Stimulated activated CD8-positive, alpha-beta memory T cell treated with anti-CD3 and anti-CD28 coated beads, Interleukin-15, amount 100 ng/mL, for 4 hours (primary cell): Measurements from ENCODE around the gene SENP3.

Experiments used
- DNase-seq, 2 donors: peaks; one replicate each; pipeline ENCODE4 v3.0.0-alpha.2; 2020; ENCODE audit warnings: low read depth in 2 of 2

The SENP3 gene

DNA sequence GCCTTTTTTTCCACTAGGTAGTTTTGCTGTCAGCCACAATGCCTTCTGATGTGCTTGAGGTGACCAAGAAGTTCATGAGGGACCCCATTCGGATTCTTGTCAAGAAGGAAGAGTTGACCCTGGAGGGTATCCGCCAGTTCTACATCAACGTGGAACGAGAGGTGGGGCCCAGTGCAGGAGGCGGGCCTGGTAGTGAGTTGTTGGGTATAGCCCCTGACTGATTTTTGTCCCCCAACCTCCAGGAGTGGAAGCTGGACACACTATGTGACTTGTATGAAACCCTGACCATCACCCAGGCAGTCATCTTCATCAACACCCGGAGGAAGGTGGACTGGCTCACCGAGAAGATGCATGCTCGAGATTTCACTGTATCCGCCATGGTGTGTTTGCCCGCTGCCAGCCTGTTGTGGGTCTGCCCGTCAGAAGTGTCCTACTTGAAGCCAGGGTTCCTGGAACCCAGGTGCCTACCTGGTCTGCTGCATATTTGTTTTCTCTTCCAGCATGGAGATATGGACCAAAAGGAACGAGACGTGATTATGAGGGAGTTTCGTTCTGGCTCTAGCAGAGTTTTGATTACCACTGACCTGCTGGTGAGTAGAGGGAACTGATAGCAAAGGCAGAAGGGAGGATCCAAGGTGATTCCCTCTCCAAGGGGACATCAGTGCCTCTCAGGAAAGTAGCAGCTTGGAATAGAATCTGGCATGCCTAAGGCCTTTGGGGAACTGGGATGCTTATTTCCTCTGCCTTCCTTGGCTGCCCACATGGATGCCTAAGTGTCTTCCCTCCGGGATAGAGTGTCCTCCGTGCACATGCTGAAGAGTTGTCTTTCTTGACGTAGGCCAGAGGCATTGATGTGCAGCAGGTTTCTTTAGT is 15.8 kb downstream of the SENP3 start:
- DNase-seq, result no peak

DNA sequence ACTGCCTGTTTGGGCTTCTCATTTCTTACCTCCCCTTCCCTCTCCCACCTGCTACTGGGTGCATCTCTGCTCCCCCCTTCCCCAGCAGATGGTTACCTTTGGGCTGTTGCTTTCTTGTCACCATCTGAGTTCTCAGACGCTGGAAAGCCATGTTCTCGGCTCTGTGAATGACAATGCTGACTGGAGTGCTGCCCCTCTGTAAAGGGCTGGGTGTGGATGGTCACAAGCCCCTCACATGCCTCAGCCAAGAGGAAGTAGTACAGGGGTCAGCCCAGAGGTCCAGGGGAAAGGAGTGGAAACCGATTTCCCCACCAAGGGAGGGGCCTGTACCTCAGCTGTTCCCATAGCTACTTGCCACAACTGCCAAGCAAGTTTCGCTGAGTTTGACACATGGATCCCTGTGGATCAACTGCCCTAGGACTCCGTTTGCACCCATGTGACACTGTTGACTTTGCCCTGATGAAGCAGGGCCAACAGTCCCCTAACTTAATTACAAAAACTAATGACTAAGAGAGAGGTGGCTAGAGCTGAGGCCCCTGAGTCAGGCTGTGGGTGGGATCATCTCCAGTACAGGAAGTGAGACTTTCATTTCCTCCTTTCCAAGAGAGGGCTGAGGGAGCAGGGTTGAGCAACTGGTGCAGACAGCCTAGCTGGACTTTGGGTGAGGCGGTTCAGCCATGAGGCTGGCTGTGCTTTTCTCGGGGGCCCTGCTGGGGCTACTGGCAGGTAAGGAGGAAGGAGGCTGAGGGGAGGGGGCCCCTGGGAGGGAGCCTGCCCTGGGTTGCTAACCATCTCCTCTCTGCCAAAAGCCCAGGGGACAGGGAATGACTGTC is 17.5 kb downstream of the SENP3 start, which contains the start of gene CD68:
Gene CD68, plus strand, starts transcription at position 638 of the 833 bp plus-strand sequence. Its CDS starts 40 bp downstream, at position 678.
- DNase-seq, result peak; percentile 45 to 62

DNA sequence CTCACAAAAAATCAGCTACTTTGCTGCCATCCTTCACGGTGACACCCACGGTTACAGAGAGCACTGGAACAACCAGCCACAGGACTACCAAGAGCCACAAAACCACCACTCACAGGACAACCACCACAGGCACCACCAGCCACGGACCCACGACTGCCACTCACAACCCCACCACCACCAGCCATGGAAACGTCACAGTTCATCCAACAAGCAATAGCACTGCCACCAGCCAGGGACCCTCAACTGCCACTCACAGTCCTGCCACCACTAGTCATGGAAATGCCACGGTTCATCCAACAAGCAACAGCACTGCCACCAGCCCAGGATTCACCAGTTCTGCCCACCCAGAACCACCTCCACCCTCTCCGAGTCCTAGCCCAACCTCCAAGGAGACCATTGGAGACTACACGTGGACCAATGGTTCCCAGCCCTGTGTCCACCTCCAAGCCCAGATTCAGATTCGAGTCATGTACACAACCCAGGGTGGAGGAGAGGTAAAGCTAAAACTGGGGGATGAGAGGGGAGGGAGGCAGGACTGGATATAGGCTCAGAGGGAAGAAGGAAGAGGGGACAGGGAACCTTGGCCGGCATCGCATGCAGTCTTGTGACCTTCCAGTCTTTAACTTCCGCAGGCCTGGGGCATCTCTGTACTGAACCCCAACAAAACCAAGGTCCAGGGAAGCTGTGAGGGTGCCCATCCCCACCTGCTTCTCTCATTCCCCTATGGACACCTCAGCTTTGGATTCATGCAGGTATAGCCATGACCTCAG is 18.3 kb downstream of the SENP3 start:
- DNase-seq, result no peak

DNA sequence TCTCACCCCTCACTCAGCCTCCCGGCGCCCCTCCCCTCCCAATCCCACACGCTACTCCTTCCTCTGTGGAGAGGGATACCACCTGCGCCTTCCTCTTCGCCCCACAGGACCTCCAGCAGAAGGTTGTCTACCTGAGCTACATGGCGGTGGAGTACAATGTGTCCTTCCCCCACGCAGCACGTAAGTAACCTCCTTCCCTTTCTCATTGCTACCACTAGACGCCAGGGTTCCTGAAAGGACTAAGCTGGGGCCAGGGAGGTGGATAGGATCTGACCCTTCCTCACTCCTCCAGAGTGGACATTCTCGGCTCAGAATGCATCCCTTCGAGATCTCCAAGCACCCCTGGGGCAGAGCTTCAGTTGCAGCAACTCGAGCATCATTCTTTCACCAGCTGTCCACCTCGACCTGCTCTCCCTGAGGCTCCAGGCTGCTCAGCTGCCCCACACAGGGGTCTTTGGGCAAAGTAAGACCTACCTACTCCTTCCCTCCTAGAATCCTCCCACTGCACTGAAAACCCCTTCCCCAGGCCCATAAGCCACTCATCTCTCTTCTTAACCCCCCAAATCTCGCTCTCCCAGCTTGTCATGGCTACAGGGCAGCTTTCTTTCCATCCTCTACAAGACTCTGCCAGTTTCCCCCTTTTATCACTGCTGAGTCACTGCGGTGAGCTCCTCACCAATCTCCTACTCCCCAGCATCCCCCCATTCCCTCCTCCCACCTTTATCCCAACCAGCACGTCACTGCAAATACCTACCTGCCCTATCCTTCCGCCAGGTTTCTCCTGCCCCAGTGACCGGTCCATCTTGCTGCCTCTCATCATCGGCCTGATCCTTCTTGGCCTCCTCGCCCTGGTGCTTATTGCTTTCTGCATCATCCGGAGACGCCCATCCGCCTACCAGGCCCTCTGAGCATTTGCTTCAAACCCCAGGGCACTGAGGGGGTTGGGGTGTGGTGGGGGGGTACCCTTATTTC is 19.2 kb downstream of the SENP3 start:
- no peak for DNase-seq

DNA sequence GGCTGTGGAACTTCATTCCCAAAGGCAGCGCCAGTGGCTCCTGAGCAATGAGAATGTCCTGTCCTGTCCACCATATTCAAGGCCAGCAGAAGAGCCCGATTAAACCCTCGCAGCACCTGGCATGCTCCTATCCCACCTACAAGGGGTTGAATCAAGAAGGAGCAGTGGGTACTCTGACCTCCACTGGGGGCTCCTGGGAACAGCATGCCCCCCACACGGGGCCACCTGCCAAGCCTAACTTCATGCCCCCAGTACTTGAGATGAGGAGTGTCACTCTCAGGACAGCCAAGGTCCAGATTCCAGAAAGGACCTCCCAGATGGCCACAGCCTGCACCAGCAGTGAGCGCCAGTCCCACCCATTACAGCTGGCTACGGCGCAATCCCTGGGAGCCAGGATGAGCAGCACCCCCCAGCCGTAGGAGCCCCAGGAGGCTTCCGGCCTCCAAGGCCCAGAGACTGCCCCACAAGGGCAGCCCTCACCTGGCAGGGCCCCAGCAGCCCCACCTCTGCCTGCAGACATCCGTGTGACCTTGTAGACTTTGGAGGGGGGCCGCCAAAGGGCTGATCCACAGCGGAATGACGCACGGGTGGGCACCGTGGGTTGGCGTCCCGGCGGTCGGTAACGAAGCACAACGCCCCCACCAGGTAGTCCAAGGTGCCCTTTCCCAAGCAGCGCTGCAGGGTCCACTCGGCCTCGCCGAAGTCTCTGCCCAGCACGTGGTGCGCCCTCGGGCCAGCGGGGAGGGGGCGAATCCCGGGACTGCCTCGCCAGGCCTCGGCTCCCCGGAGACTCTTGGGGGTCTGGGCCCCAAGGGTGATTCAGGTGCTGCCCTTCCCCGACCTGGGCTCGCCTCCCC is 20.9 kb downstream of the SENP3 start:
- DNase-seq, result no peak

DNA sequence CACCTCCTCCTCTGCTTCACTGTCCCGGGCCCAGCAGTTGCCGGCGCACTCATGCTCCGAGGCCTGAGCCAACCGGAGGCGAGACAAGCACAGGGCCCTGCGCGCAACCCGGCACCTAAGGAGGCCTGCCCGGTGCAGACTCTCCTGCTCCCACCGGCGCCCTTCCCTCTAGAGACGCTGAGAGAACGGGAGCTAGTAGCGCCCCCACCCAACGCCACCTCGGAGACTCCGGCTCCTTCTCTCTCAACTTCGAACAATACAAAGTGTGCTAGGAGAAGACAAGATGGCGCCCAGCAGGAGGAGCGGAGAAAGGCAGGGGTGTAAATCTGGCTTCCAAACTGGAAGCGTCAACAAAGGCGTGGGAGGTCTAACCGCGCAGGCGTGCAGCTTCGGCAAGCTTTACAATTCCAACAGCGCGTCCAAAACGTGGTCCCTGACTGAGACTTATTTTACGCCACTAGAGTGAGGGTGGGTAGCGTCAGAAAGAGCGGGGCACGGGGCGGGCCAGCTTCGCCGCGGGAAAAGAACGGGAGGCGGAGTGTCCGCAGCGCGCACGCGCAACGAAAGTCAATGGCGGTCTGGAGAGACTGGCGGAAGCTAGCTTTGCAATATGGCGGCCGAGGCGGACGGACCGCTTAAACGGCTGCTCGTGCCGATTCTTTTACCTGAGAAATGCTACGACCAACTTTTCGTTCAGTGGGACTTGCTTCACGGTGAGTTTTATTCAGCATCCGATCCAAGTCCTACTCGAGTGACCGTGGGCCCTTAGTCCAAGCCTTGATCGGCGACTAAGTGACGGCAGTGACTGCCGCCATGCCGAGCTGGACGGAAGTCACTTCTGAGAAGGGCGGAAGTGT is 21.8 kb downstream of the SENP3 start, which contains the start of gene MPDU1:
Gene MPDU1, plus strand, starts transcription at position 600 of the 857 bp plus-strand sequence. Its CDS starts 11 bp downstream, at position 611.
- DNase-seq, result peak; percentile 87 to 89

DNA sequence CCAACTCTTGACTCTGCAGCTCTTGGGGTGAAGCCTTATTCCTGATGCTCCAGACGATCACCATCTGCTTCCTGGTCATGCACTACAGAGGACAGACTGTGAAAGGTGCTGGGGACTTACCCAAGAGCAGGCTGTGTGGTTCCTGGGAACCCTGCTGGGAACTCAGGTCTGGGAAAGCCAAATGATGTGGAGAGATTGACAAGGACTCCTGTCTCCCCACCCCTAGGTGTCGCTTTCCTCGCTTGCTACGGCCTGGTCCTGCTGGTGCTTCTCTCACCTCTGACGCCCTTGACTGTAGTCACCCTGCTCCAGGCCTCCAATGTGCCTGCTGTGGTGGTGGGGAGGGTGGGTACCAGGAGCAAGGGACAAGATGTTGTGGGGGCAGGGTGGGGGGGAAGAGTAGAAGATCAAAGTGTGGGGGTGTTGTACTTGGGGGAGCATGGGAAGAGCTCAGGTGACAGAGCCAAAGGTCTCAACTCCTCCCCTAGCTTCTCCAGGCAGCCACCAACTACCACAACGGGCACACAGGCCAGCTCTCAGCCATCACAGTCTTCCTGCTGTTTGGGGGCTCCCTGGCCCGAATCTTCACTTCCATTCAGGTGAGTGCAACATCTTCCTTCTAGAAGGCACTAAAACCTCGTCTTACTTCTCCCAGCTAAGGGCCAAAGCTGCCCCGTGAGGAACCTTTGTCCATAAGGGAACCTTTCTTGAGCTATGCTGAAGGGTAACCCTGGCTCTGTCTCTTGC is 25.1 kb downstream of the SENP3 start:
- DNase-seq, result no peak

DNA sequence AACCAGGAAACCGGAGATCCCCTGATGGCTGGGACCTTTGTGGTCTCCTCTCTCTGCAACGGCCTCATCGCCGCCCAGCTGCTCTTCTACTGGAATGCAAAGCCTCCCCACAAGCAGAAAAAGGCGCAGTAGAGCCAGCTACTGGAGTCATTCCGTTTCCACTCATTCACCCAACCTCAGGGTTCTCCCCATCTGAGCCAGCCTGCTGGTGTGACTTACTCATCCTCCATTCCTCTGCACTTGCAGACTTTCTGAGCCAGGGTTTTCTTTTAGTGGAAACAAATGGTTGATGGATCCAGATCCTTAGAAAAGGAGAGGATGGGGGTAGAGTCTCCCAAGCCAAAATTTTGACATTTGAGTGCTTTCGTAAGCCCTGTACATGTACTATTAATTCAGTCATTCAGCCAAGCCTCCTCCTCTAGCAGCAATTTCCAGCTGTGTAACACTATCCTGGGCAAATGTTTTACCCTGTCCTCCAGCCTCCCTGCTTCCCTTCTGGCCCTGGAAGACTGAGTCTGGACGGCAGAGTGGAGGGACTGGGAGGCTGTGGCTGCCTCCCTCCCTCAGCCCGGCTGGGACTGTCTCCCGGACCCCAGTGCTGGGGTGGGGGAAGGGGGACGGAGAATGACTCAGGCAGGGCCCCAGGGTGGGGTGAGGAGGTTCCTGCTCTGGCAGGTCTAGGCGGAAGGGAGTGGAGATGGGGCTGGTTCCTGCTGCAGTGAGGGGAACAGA is 25.9 kb downstream of the SENP3 start:
- no peak for DNase-seq

DNA sequence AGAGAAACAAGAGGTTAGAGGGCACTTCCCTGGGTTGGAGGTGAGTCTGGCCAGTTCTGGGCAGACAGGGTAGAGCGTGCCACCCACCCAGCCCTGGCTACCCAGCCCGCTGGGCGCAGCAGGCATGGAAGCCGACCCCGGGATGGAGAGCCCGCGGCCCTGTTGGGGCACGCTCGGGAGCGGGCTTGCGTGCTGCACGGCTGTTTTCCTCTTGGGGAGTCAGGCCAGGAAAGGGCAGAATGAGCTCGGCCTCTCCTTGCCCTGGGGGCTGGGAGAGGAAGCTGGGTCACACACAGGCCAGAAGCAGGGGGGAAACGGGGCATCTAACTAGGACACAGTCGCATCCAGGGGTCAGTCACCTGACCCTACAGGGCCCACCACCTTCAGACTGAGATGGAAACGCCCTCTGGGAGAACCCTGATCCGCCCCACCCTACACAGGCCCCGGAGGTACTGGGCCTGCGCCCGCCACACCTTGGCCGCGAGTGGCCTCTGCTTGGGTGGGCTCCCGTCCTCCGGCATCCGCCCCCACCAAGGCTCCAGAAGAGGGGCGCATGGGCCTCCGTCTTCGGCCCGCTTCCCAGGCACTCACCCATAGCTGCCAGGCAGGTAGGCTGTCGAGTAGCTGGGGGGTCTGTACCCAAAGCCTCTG is 27.0 kb downstream of the SENP3 start:
- no peak for DNase-seq

DNA sequence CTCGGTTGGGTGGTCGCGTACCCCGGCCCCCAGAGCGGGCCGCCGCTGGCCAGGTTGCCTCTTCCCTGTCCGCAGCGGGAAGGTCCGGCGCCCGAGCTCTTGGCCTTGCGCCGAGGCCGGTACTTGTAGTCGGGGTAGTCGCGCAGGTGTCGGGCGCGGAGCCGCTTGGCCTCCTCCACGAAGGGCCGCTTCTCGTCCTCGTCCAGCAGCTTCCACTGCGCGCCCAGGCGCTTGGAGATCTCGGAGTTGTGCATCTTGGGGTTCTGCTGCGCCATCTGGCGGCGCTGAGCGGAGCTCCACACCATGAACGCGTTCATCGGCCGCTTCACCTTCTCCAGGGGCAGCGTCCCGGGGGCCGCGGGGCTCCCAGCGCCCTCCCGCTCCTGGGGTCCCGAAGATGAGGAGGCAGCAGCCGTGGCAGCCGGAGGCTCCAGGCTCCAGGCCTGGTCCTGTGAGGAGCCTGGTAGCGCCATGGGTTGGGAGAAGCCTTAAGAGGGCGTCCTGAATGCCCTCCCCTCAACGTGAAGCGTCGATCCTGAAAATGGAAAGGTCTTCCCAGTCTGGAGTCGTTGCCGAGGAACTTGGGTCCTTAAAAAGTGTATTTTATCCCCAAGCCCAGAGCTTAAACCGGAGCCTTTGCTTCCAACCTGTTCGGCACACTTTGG is 27.6 kb downstream of the SENP3 start:
- peak in 1 of 2 donors; percentile 38 for DNase-seq

DNA sequence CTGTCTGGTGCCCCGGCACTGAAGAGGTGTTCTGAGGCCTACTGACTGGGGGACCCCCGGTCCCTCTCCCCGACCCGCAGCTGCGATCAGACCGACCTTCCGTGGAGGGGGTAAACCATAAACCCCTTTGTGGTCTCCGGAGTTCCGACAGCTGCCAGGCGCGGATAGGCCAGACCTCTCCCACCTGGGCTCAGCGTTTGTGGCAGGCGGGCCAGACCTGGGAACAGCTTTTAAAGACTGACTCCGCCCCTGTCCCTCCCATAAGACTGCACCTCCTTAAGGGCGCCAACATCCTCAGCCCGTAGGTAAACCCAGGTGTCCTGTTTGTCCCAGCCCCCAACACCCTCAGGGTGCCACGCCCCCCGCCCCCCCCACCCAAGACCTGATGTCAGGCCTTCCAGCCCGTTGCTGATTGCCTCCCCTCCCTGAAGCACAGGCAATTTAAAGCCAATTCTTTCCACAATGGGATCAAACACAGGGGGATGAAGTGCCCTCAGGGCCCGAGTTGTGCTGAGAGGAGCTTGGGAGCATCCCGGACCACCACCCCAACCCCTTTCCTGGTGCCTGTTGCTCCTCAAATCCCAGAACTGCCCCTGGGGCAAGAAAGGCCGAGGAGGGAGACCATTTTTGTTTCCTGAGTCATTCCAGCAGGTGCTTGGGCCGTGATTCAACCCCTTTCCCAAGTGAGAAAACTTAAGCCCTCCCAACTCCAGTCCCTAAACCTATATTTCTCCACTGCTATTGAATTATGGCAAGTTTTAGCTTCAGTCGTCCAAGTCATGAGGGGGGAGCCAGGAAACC is 28.4 kb downstream of the SENP3 start, which contains the start of gene SOX15:
Gene SOX15, minus strand, starts transcription at position 204 of the 801 bp plus-strand sequence. CDS start 418 bp downstream, outside the sequence.
- no peak for DNase-seq

DNA sequence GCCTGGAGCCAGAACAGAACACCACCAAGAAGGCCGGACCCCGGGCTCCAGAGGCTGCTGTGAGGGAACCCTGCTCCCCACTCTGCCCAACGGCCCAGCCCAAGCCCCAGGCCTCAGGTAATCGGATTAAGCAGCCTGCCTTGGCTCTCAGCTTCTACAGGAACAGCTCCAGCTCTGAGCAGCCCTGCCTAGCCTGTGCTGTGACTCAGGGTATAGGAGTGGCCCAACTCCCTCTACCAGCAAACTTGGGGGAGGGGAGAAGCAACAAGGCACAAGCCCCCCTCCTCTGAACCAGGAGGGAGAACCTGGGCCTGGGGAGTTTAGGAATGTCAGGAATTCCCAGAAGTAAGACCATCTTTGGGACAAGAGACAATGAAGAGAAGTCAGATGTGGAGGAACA is 29.0 kb downstream of the SENP3 start:
- no peak for DNase-seq

DNA sequence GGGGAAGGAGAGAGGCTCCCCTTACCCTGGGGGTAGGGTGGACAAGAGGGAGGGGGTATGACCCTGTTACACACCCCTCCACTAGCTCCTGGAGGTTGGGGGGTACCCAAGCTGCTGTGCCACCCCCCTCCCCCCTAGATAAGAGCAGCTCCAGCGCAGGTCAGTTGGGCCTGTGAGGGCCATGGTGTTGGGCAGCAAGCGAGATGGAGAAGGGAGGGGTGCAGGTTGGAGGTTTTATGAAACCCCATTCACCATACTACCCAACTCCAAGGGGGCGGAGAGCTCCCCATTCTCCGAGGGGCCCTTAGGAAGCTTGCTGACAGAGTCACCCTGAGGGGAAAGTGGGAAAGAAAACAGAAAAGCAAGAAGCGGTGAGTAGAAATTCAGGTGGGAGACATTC is 29.9 kb downstream of the SENP3 start:
- no peak for DNase-seq

DNA sequence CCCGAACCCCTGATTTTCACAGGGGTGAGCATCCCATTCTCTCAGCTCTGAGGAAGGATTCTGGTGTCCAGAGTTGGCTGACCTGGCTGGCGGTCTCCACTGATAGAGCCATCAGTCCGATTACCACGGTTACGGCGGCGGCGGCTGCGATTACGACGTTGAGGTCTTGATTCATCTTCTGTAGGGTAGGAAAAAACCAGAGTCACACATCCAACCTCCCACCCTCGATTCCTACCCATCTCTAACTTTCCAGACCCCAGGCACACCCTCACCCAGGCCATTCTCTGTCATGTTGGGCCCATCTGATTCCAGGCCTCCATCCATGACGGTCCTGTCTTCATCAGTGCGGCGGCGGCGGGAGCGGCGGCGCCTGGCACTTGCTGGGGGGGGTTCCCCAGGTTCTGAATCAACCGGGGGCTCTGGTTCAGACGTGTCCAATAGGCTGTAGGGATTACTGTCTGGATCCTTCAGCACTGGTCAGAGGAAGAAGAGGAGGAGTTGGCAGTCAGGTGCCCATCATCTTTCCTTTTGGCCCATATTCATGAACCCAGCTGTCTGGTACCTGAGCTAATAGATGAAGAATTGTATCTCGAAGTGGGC is 30.8 kb downstream of the SENP3 start:
- DNase-seq, result no peak

DNA sequence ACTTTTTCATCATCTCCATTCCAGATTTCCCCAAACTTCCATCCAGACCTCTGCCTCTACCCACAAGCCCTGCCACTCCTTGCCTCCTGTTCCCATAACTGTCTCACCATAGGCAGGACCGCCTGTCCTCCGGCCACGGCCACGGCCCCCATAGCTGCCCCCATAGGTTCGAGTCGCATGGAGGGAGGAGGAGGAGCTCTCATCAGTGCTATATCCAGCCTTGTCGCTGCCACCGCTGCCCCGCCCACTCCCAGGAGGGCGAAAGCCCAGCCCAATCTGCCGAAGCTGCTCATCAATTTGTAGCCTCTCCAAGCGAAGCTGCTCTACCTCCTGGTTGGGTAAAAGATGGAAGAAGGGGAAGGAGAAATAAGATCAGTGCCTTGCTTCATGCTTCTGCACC is 31.6 kb downstream of the SENP3 start:
- DNase-seq, result no peak
